OCI-LY7 (cell line): ENCODE measurements around the gene SLC2A2.

Experiments used
- EZH2phosphoT487 ChIP-seq: fragments of 200-600 bp; sonication (generic); IDR thresholded peaks from 2 replicates; pipeline ENCODE4 v1.6.1; 2018; ENCODE audit warnings: low read depth, borderline replicate concordance, mild to moderate bottlenecking, mixed run types, antibody characterized with exemption, low read length, moderate library complexity, mixed read lengths
- TF ChIP-seq, protein P1 (sequence below): fragments of 200-600 bp; sonication (generic); conservative IDR thresholded peaks from 2 replicates; pipeline ENCODE4 v1.5.1; 2014; ENCODE audit warnings: mild to moderate bottlenecking, antibody characterized with exemption, low read length, moderate library complexity, mixed read lengths

DNA sequence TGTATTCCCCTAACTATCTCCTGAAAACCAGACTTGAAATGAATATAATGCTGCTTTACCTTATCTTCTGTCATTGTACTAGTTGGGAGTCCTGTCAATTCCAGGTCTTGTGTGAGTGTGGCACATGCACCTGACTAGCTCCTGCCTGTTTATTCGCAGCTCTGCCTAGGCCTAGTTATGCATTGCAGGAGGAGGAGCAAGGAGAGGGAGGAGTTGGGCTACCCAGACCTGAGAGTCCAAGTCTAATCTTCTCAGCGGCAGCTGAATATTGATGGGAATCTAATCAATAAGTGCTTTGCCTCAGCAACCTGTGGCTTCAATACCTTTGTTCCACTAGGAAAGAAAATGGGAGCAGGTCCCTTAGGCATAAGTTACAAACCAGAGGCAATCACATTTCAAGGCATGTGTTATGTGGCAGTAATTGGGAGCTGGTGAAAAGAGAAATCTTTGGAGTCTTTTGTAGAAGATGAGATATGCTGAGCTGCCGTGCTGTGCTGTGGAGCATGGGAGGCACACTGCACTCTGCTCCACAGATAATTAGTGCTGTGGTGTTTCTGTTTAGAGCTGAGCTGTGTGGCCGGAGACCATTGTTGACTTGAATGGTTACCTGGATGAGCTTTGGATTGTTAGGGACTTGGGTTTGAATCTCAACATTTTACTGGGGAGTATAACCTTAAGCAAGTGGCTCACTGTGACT, at the start of gene SLC2A2:
- TF ChIP-seq, protein P1, sequence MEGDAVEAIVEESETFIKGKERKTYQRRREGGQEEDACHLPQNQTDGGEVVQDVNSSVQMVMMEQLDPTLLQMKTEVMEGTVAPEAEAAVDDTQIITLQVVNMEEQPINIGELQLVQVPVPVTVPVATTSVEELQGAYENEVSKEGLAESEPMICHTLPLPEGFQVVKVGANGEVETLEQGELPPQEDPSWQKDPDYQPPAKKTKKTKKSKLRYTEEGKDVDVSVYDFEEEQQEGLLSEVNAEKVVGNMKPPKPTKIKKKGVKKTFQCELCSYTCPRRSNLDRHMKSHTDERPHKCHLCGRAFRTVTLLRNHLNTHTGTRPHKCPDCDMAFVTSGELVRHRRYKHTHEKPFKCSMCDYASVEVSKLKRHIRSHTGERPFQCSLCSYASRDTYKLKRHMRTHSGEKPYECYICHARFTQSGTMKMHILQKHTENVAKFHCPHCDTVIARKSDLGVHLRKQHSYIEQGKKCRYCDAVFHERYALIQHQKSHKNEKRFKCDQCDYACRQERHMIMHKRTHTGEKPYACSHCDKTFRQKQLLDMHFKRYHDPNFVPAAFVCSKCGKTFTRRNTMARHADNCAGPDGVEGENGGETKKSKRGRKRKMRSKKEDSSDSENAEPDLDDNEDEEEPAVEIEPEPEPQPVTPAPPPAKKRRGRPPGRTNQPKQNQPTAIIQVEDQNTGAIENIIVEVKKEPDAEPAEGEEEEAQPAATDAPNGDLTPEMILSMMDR = no peak
- no peak for TF ChIP-seq EZH2phosphoT487
